ENCODE results near the gene ARHGEF28.

GRCh38 chr5:73820326-73820725, 194.3 kb downstream of the ARHGEF28 start:
- TF ChIP-seq POLR2A (IDR thresholded peaks at IDR 0.05) (no peak), CTCF (IDR thresholded peaks at IDR 0.05 in 4 of 5, conservative IDR thresholded peaks at IDR 0.05 in 1 of 5) (no peak)
